Natural killer cell treated with Interleukin-12 subunit alpha and Interleukin-12 subunit beta and Interleukin-15 and Interleukin-18, amount 100 ng/mL, for 72 hours (primary cell): ENCODE measurements around the gene PRKX. TPM values are rescaled to one million over a fixed set of nuclear protein-coding genes. Genes with fewer than 3 reads are reported as not detected.
"Not testable (repeated sequence)": the region's sequence is repeated elsewhere in the genome, so short reads cannot be mapped to it uniquely, and the experiment has no call there.

ENCODE experiments used
- ATAC-seq, 2 donors: fragments of 150-1000 bp; cut with Tn5 transposase in 1 of 2; sonication (Bioruptor Pico), chemical (Tn5 transposase) in 1 of 2; 2 replicates each; pipeline ENCODE4 v1.10.0; 2021
- DNase-seq: peaks from one replicate; pipeline ENCODE4 v3.0.0; 2022; ENCODE audit warnings: low spot score
- H3K27ac Mint-ChIP-seq, 2 donors: 1 replicate in 1 of 2; 2 replicates in 1 of 2; pipeline ENCODE4 v1.8.0; 2022; ENCODE audit warnings: mixed read lengths in 2 of 2, mild to moderate bottlenecking in 1 of 2, moderate library complexity in 1 of 2
- H3K27me3 Mint-ChIP-seq, 2 donors: 1 replicate in 1 of 2; 2 replicates in 1 of 2; pipeline ENCODE4 v1.8.0; 2022; ENCODE audit warnings: mixed read lengths in 2 of 2
- H3K36me3 Mint-ChIP-seq: one replicate; pipeline ENCODE4 v1.8.0; 2022; ENCODE audit warnings: mixed read lengths
- H3K4me1 Mint-ChIP-seq, 2 donors: 1 replicate in 1 of 2; 2 replicates in 1 of 2; pipeline ENCODE4 v1.8.0; 2022; ENCODE audit warnings: low read depth in 2 of 2, mixed read lengths in 2 of 2, mild to moderate bottlenecking in 1 of 2
- H3K4me3 Mint-ChIP-seq: one replicate; pipeline ENCODE4 v1.8.0; 2022; ENCODE audit warnings: mixed read lengths
- H3K9me3 Mint-ChIP-seq: 2 replicates; pipeline ENCODE4 v1.8.0; 2022; ENCODE audit warnings: mixed read lengths
- total RNA-seq, 2 donors: library from RNA; stranded (reverse); gene quantifications; one replicate each; pipeline ENCODE4 v1.2.3, GENCODE V29; 2022

The PRKX gene
- total RNA-seq, result 100 to 1,000 TPM; 109 to 177 TPM

GRCh38 chrX:3713225-3713936, at the start of gene PRKX:
TSS of gene PRKX (minus strand) at chrX:3713649. CDS start at chrX:3713253, 396 bp downstream.
- ATAC-seq (peak; percentile 93 to 95), DNase-seq (peak; percentile 88)
- Mint-ChIP-seq H3K4me3 (peak within 1 kb of the TSS; percentile 99), H3K9me3 (no peaks in the 10 kb centered on the region), H3K27ac (peak within 1 kb of the TSS; percentile 94 to 98), H3K4me1 (peaks cover 2 to 21% of the 10 kb centered on the region in 2 donors), H3K36me3 (peaks cover 10% of the 10 kb centered on the region), H3K27me3 (no peaks in the 10 kb centered on the region)

- H3K4me1 Mint-ChIP-seq, result peaks cover 0 to 9% of the 10 kb centered on the region in 2 donors
- H3K36me3 Mint-ChIP-seq, result peaks cover 6% of the 10 kb centered on the region
- ATAC-seq (no peak), DNase-seq (no peak)
- no peak overlapping the region for H3K4me3 Mint-ChIP-seq
- H3K9me3 Mint-ChIP-seq, result peaks cover 9% of the 10 kb centered on the region
- H3K27me3 Mint-ChIP-seq, result peaks cover 7 to 9% of the 10 kb centered on the region in 2 donors
- H3K27ac Mint-ChIP-seq, result no peak overlapping the region
These were observed 49.7 kb upstream of the PRKX start for GRCh38 chrX:3763111-3763510.

- no peaks in the 10 kb centered on the region for H3K9me3 Mint-ChIP-seq
- no peaks in the 10 kb centered on the region for H3K36me3 Mint-ChIP-seq
- DNase-seq (no peak), ATAC-seq (no peak)
- no peak overlapping the region for H3K27ac Mint-ChIP-seq
- peaks cover 0 to 7% of the 10 kb centered on the region in 2 donors for H3K4me1 Mint-ChIP-seq
- no peak overlapping the region for H3K4me3 Mint-ChIP-seq
- peaks cover 0 to 3% of the 10 kb centered on the region in 2 donors for H3K27me3 Mint-ChIP-seq
These were observed 44.1 kb upstream of the PRKX start for GRCh38 chrX:3757510-3758025.

- DNase-seq (no peak), ATAC-seq (no peak)
- peak overlapping the region in 1 of 2 donors; percentile 60 for H3K27ac Mint-ChIP-seq
- peaks cover 22 to 30% of the 10 kb centered on the region in 2 donors for H3K4me1 Mint-ChIP-seq
- H3K9me3 Mint-ChIP-seq, result no peaks in the 10 kb centered on the region
- H3K36me3 Mint-ChIP-seq, result no peaks in the 10 kb centered on the region
- no peaks in the 10 kb centered on the region for H3K27me3 Mint-ChIP-seq
- H3K4me3 Mint-ChIP-seq, result no peak overlapping the region
These were observed 34.7 kb upstream of the PRKX start for GRCh38 chrX:3748052-3748559.

GRCh38 chrX:3743801-3744439, 30.5 kb upstream of the PRKX start:
- Mint-ChIP-seq H3K36me3 (peaks cover 7% of the 10 kb centered on the region), H3K27ac (peak overlapping the region; percentile 60 to 83), H3K9me3 (peaks cover 7% of the 10 kb centered on the region), H3K27me3 (no peaks in the 10 kb centered on the region), H3K4me1 (peaks cover 29 to 43% of the 10 kb centered on the region in 2 donors), H3K4me3 (peak overlapping the region; percentile 77)
- ATAC-seq (peak; percentile 87 to 96), DNase-seq (peak; percentile 64)

- H3K4me3 Mint-ChIP-seq, result peak overlapping the region; percentile 45
- H3K36me3 Mint-ChIP-seq, result peaks cover 11% of the 10 kb centered on the region
- DNase-seq, result peak; percentile 75
- peaks cover 22 to 41% of the 10 kb centered on the region in 2 donors for H3K4me1 Mint-ChIP-seq
- peak; percentile 79 to 85 for ATAC-seq
- H3K27me3 Mint-ChIP-seq, H3K9me3 Mint-ChIP-seq: not testable (repeated sequence)
- peak overlapping the region; percentile 49 to 88 for H3K27ac Mint-ChIP-seq
These were observed 27.5 kb upstream of the PRKX start for GRCh38 chrX:3740946-3741345.

GRCh38 chrX:3738509-3738908, 25.1 kb upstream of the PRKX start:
- Mint-ChIP-seq H3K4me3 (peak overlapping the region; percentile 57), H3K27me3 (peaks cover 0 to 3% of the 10 kb centered on the region in 2 donors), H3K36me3 (peaks cover 11% of the 10 kb centered on the region), H3K4me1 (peaks cover 23 to 33% of the 10 kb centered on the region in 2 donors), H3K27ac (peak overlapping the region; percentile 73 to 88), H3K9me3 (peaks cover 9% of the 10 kb centered on the region)
- DNase-seq (no peak), ATAC-seq (peak in 1 of 2 donors; percentile 48)

GRCh38 chrX:3736536-3736935, 23.1 kb upstream of the PRKX start:
- H3K27ac Mint-ChIP-seq, ATAC-seq, H3K9me3 Mint-ChIP-seq, H3K4me3 Mint-ChIP-seq, H3K27me3 Mint-ChIP-seq, DNase-seq: not testable (repeated sequence)
- Mint-ChIP-seq H3K4me1 (peaks cover 23 to 29% of the 10 kb centered on the region in 2 donors), H3K36me3 (peaks cover 11% of the 10 kb centered on the region)

- not testable (repeated sequence) for H3K9me3 Mint-ChIP-seq, H3K27ac Mint-ChIP-seq, H3K4me3 Mint-ChIP-seq, ATAC-seq, DNase-seq, H3K27me3 Mint-ChIP-seq
- Mint-ChIP-seq H3K4me1 (peaks cover 23 to 27% of the 10 kb centered on the region in 2 donors), H3K36me3 (peaks cover 11% of the 10 kb centered on the region)
These were observed 22.4 kb upstream of the PRKX start for GRCh38 chrX:3735891-3736290.

GRCh38 chrX:3734456-3734855, 21.0 kb upstream of the PRKX start:
- peaks cover 21 to 22% of the 10 kb centered on the region in 2 donors for H3K4me1 Mint-ChIP-seq
- not testable (repeated sequence) for H3K27ac Mint-ChIP-seq, H3K27me3 Mint-ChIP-seq, DNase-seq, H3K4me3 Mint-ChIP-seq, H3K36me3 Mint-ChIP-seq, ATAC-seq, H3K9me3 Mint-ChIP-seq

GRCh38 chrX:3733043-3733430, 19.6 kb upstream of the PRKX start:
- Mint-ChIP-seq H3K36me3 (no peaks in the 10 kb centered on the region), H3K27ac (no peak overlapping the region), H3K4me3 (no peak overlapping the region), H3K9me3 (no peaks in the 10 kb centered on the region), H3K27me3 (peaks cover 0 to 3% of the 10 kb centered on the region in 2 donors), H3K4me1 (peaks cover 6 to 9% of the 10 kb centered on the region in 2 donors)
- DNase-seq (no peak), ATAC-seq (no peak)

GRCh38 chrX:3732326-3733042, 19.0 kb upstream of the PRKX start:
- DNase-seq, result not testable (repeated sequence)

GRCh38 chrX:3728454-3728853, 15.0 kb upstream of the PRKX start:
- ATAC-seq (no peak), DNase-seq (no peak)
- Mint-ChIP-seq H3K27ac (no peak overlapping the region), H3K27me3 (no peaks in the 10 kb centered on the region), H3K9me3 (no peaks in the 10 kb centered on the region), H3K36me3 (no peaks in the 10 kb centered on the region), H3K4me1 (no peaks in the 10 kb centered on the region), H3K4me3 (no peak overlapping the region)

More at GRCh38 chrX:3732326-3733042, 19.0 kb upstream of the PRKX start:
- H3K27me3 Mint-ChIP-seq, ATAC-seq, H3K4me1 Mint-ChIP-seq, H3K36me3 Mint-ChIP-seq, H3K27ac Mint-ChIP-seq, H3K4me3 Mint-ChIP-seq, H3K9me3 Mint-ChIP-seq: not testable (repeated sequence)
